ENCODE data around the gene ZNF784. TPM values are rescaled to one million over a fixed set of nuclear protein-coding genes. Genes with fewer than 3 reads are reported as not detected.
"Not testable (repeated sequence)": the region's sequence is repeated elsewhere in the genome, so short reads cannot be mapped to it uniquely, and the experiment has no call there.

The ZNF784 gene
- total RNA-seq, 1 donor from 2014 or later: 3.0 TPM

- Mint-ChIP-seq H3K4me1 (ENCODE audit: low read depth) (peaks cover 20% of the 10 kb centered on the region), H3K27ac (no peak overlapping the region), H3K27me3 (ENCODE audit: insufficient read depth) (no peaks in the 10 kb centered on the region), H3K9me3 (no peaks in the 10 kb centered on the region), H3K36me3 (ENCODE audit: low read depth) (peaks cover 9% of the 10 kb centered on the region), H3K4me3 (no peak overlapping the region)
- intact Hi-C loops (cut with micrococcal nuclease): no loop called here
- DNase-seq (ENCODE audit: low spot score): no peak
Measured at GRCh38 chr19:55578031-55578760, 46.2 kb downstream of the ZNF784 start.

GRCh38 chr19:55576746-55577145, 47.6 kb downstream of the ZNF784 start:
- Mint-ChIP-seq H3K36me3 (ENCODE audit: low read depth) (peaks cover 9% of the 10 kb centered on the region), H3K4me3 (peak overlapping the region; percentile 45), H3K4me1 (ENCODE audit: low read depth) (peaks cover 15% of the 10 kb centered on the region), H3K9me3 (no peaks in the 10 kb centered on the region), H3K27me3 (ENCODE audit: insufficient read depth) (no peaks in the 10 kb centered on the region), H3K27ac (no peak overlapping the region)
- DNase-seq (ENCODE audit: low spot score): no peak
- intact Hi-C loops (cut with micrococcal nuclease): no loop called here

DNA sequence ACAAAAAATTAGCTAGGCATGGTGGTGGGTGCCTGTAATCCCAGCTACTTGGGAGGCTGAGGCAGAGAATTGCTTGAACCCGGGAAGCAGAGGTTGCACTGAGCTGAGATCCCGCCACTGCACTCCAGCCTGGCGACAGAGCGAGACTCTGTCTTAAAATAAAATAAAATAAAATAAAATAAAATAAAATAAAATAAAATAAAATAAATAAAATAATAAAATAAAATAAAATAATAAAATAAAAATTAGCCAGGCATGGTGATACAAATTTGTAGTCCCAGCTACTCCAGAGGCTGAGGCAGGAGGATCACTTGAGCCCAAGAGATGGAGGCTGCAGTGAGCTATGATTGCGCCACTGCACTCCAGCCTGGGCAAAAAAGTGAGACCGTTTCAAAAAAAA, 50.4 kb downstream of the ZNF784 start:
- H3K36me3 Mint-ChIP-seq (ENCODE audit: low read depth); H3K27me3 Mint-ChIP-seq (ENCODE audit: insufficient read depth); H3K4me1 Mint-ChIP-seq (ENCODE audit: low read depth); intact Hi-C loops (cut with micrococcal nuclease); H3K4me3 Mint-ChIP-seq; H3K9me3 Mint-ChIP-seq; DNase-seq (ENCODE audit: low spot score); H3K27ac Mint-ChIP-seq: not testable (repeated sequence)

Other genes with a start within 250 kb of the ZNF784 start
- not detected in 2 replicates for gene TMEM190, start 247.7 kb downstream of the ZNF784 start, total RNA-seq
- 9.7 and 10.6 TPM in 2 replicates for gene TMEM238, start 240.3 kb downstream of the ZNF784 start, total RNA-seq
- gene RPL28, start 238.6 kb downstream of the ZNF784 start, total RNA-seq: 1,835 and 1,847 TPM in 2 replicates
- 224 and 225 TPM in 2 replicates for gene UBE2S, start 216.8 kb downstream of the ZNF784 start, total RNA-seq
- gene SHISA7, start 181.3 kb downstream of the ZNF784 start, total RNA-seq: not detected in 2 replicates
- gene ISOC2, start 162.9 kb downstream of the ZNF784 start, total RNA-seq: 31.3 and 34.3 TPM in 2 replicates
- gene C19orf85, start 159.8 kb downstream of the ZNF784 start, total RNA-seq: not detected in 2 replicates
- gene ZNF628, start 147.9 kb downstream of the ZNF784 start, total RNA-seq: 7.6 and 10.4 TPM in 2 replicates
- 23.1 and 26.1 TPM in 2 replicates for gene NAT14, start 139.4 kb downstream of the ZNF784 start, total RNA-seq
- 0.24 and 0.65 TPM in 2 replicates for gene SSC5D, start 136.1 kb downstream of the ZNF784 start, total RNA-seq
- not detected in 2 replicates for gene SBK2, start 87.4 kb downstream of the ZNF784 start, total RNA-seq
- gene SBK3, start 79.0 kb downstream of the ZNF784 start, total RNA-seq: not detected in 2 replicates
- gene ZNF579, start 43.7 kb downstream of the ZNF784 start, total RNA-seq: 10.2 and 11.7 TPM in 2 replicates
- 24.2 and 24.7 TPM in 2 replicates for gene FIZ1, start 25.0 kb downstream of the ZNF784 start, total RNA-seq
- 20.0 and 22.9 TPM in 2 replicates for gene ZNF524, start 24.3 kb downstream of the ZNF784 start, total RNA-seq
- 12.6 and 13.2 TPM in 2 replicates for gene ZNF865, start 18.9 kb downstream of the ZNF784 start, total RNA-seq
- 39.8 and 40.4 TPM in 2 replicates for gene ZNF580, start 16.4 kb upstream of the ZNF784 start, total RNA-seq
- gene ZNF581, start 19.1 kb upstream of the ZNF784 start, total RNA-seq: 35.6 and 36.4 TPM in 2 replicates
- 7.3 and 9.0 TPM in 2 replicates for gene CCDC106, start 23.6 kb upstream of the ZNF784 start, total RNA-seq
- gene U2AF2, start 30.5 kb upstream of the ZNF784 start, total RNA-seq: 384 and 394 TPM in 2 replicates
- 46.0 and 48.3 TPM in 2 replicates for gene EPN1, start 50.7 kb upstream of the ZNF784 start, total RNA-seq
- gene NLRP9, start 113.8 kb upstream of the ZNF784 start, total RNA-seq: not detected in 2 replicates
- not detected in 2 replicates for gene RFPL4A, start 134.5 kb upstream of the ZNF784 start, total RNA-seq
- gene RFPL4AL1, start 144.6 kb upstream of the ZNF784 start, total RNA-seq: not detected in 2 replicates
- gene NLRP11, start 207.4 kb upstream of the ZNF784 start, total RNA-seq: not detected in 2 replicates
- gene NLRP4, start 212.0 kb upstream of the ZNF784 start, total RNA-seq: not detected in 2 replicates

Measured in activated T-helper 1 cell treated with anti-CD3 and anti-CD28 coated beads, Interleukin-12 subunit alpha, Interleukin-12 subunit beta, Interleukin-2, Interleukin-4 antibody, amounts not matched to agents 30 ng/mL and 10 ng/mL and 1 ng/mL, durations not matched to agents 14 hours and 24 hours and 36 hours (primary cell).